ENCODE results near the gene INPP5A.
A peak's percentile ranks its signal among the peaks of the same experiment; 100 is the strongest.

Gene INPP5A

GRCh38 chr10:132542819-132543218, 5.2 kb downstream of the INPP5A start:
- H3K36me3 ChIP-seq (ENCODE audit: control insufficient read depth in 1 of 2, insufficient read depth in 2 of 2, low read length in 2 of 2) = no peaks in the 10 kb centered on the region
- no peaks in the 10 kb centered on the region for H3K9me3 ChIP-seq (ENCODE audit: control insufficient read depth in 1 of 2, low read length in 2 of 2)
- peaks cover 58 to 60% of the 10 kb centered on the region in 2 donors for H3K4me1 ChIP-seq (ENCODE audit: control insufficient read depth in 1 of 2, insufficient read depth in 2 of 2, low read length in 2 of 2)
- H3K4me3 ChIP-seq (ENCODE audit: low read depth in 1 of 2, low read length in 2 of 2) = no peak overlapping the region
- H3K9ac ChIP-seq (ENCODE audit: low read depth in 1 of 2, low read length in 2 of 2) = no peak overlapping the region
- H3K27ac ChIP-seq (ENCODE audit: low read depth, low read length) = no peak overlapping the region
- H3K27me3 ChIP-seq (ENCODE audit: control insufficient read depth in 1 of 2, insufficient read depth in 2 of 2, low read length in 2 of 2) = no peaks in the 10 kb centered on the region

GRCh38 chr10:132543916-132544743, 6.5 kb downstream of the INPP5A start:
- Histone ChIP-seq H3K27me3 (ENCODE audit: control insufficient read depth in 1 of 2, insufficient read depth in 2 of 2, low read length in 2 of 2) (no peaks in the 10 kb centered on the region), H3K4me1 (ENCODE audit: control insufficient read depth in 1 of 2, insufficient read depth in 2 of 2, low read length in 2 of 2) (peaks cover 49 to 53% of the 10 kb centered on the region in 2 donors), H3K27ac (ENCODE audit: low read depth, low read length) (no peak overlapping the region), H3K9ac (ENCODE audit: low read depth in 1 of 2, low read length in 2 of 2) (peak overlapping the region; percentile 19 to 38), H3K9me3 (ENCODE audit: control insufficient read depth in 1 of 2, low read length in 2 of 2) (no peaks in the 10 kb centered on the region), H3K36me3 (ENCODE audit: control insufficient read depth in 1 of 2, insufficient read depth in 2 of 2, low read length in 2 of 2) (no peaks in the 10 kb centered on the region), H3K4me3 (ENCODE audit: low read depth in 1 of 2, low read length in 2 of 2) (peak overlapping the region; percentile 54)

- H3K4me3 ChIP-seq (ENCODE audit: low read depth in 1 of 2, low read length in 2 of 2) = peak overlapping the region; percentile 54
- no peaks in the 10 kb centered on the region for H3K36me3 ChIP-seq (ENCODE audit: control insufficient read depth in 1 of 2, insufficient read depth in 2 of 2, low read length in 2 of 2)
- no peaks in the 10 kb centered on the region for H3K27me3 ChIP-seq (ENCODE audit: control insufficient read depth in 1 of 2, insufficient read depth in 2 of 2, low read length in 2 of 2)
- H3K4me1 ChIP-seq (ENCODE audit: control insufficient read depth in 1 of 2, insufficient read depth in 2 of 2, low read length in 2 of 2) = peaks cover 40 to 49% of the 10 kb centered on the region in 2 donors
- H3K27ac ChIP-seq (ENCODE audit: low read depth, low read length) = no peak overlapping the region
- no peaks in the 10 kb centered on the region for H3K9me3 ChIP-seq (ENCODE audit: control insufficient read depth in 1 of 2, low read length in 2 of 2)
- peak overlapping the region; percentile 19 to 38 for H3K9ac ChIP-seq (ENCODE audit: low read depth in 1 of 2, low read length in 2 of 2)
Observed at GRCh38 chr10:132544744-132545658, 7.4 kb downstream of the INPP5A start.

GRCh38 chr10:132545659-132546367, 8.2 kb downstream of the INPP5A start:
- Histone ChIP-seq H3K9ac (ENCODE audit: low read depth in 1 of 2, low read length in 2 of 2) (no peak overlapping the region), H3K27ac (ENCODE audit: low read depth, low read length) (no peak overlapping the region), H3K36me3 (ENCODE audit: control insufficient read depth in 1 of 2, insufficient read depth in 2 of 2, low read length in 2 of 2) (no peaks in the 10 kb centered on the region), H3K4me1 (ENCODE audit: control insufficient read depth in 1 of 2, insufficient read depth in 2 of 2, low read length in 2 of 2) (peaks cover 32 to 45% of the 10 kb centered on the region in 2 donors), H3K4me3 (ENCODE audit: low read depth in 1 of 2, low read length in 2 of 2) (no peak overlapping the region), H3K9me3 (ENCODE audit: control insufficient read depth in 1 of 2, low read length in 2 of 2) (no peaks in the 10 kb centered on the region), H3K27me3 (ENCODE audit: control insufficient read depth in 1 of 2, insufficient read depth in 2 of 2, low read length in 2 of 2) (no peaks in the 10 kb centered on the region)

GRCh38 chr10:132546567-132547420, 9.2 kb downstream of the INPP5A start:
- peaks cover 26 to 46% of the 10 kb centered on the region in 2 donors for H3K4me1 ChIP-seq (ENCODE audit: control insufficient read depth in 1 of 2, insufficient read depth in 2 of 2, low read length in 2 of 2)
- H3K9ac ChIP-seq (ENCODE audit: low read depth in 1 of 2, low read length in 2 of 2) = no peak overlapping the region
- no peaks in the 10 kb centered on the region for H3K9me3 ChIP-seq (ENCODE audit: control insufficient read depth in 1 of 2, low read length in 2 of 2)
- H3K36me3 ChIP-seq (ENCODE audit: control insufficient read depth in 1 of 2, insufficient read depth in 2 of 2, low read length in 2 of 2) = no peaks in the 10 kb centered on the region
- peak overlapping the region in 1 of 2 donors; percentile 8 for H3K4me3 ChIP-seq (ENCODE audit: low read depth in 1 of 2, low read length in 2 of 2)
- no peaks in the 10 kb centered on the region for H3K27me3 ChIP-seq (ENCODE audit: control insufficient read depth in 1 of 2, insufficient read depth in 2 of 2, low read length in 2 of 2)
- H3K27ac ChIP-seq (ENCODE audit: low read depth, low read length) = no peak overlapping the region

- Histone ChIP-seq H3K4me1 (ENCODE audit: control insufficient read depth in 1 of 2, insufficient read depth in 2 of 2, low read length in 2 of 2) (peaks cover 26 to 46% of the 10 kb centered on the region in 2 donors), H3K36me3 (ENCODE audit: control insufficient read depth in 1 of 2, insufficient read depth in 2 of 2, low read length in 2 of 2) (no peaks in the 10 kb centered on the region)
Observed at GRCh38 chr10:132547421-132547861, 9.9 kb downstream of the INPP5A start.

GRCh38 chr10:132548106-132548823, 10.7 kb downstream of the INPP5A start:
- no peaks in the 10 kb centered on the region for H3K36me3 ChIP-seq (ENCODE audit: control insufficient read depth in 1 of 2, insufficient read depth in 2 of 2, low read length in 2 of 2)
- H3K4me1 ChIP-seq (ENCODE audit: control insufficient read depth in 1 of 2, insufficient read depth in 2 of 2, low read length in 2 of 2) = peaks cover 26 to 46% of the 10 kb centered on the region in 2 donors
- H3K27ac ChIP-seq (ENCODE audit: low read depth, low read length) = no peak overlapping the region
- H3K9me3 ChIP-seq (ENCODE audit: control insufficient read depth in 1 of 2, low read length in 2 of 2) = no peaks in the 10 kb centered on the region
- no peak overlapping the region for H3K9ac ChIP-seq (ENCODE audit: low read depth in 1 of 2, low read length in 2 of 2)
- H3K4me3 ChIP-seq (ENCODE audit: low read depth in 1 of 2, low read length in 2 of 2) = no peak overlapping the region
- H3K27me3 ChIP-seq (ENCODE audit: control insufficient read depth in 1 of 2, insufficient read depth in 2 of 2, low read length in 2 of 2) = no peaks in the 10 kb centered on the region

More at GRCh38 chr10:132547421-132547861, 9.9 kb downstream of the INPP5A start:
- no peak overlapping the region for H3K4me3 ChIP-seq (ENCODE audit: low read depth in 1 of 2, low read length in 2 of 2)
- H3K27me3 ChIP-seq (ENCODE audit: control insufficient read depth in 1 of 2, insufficient read depth in 2 of 2, low read length in 2 of 2) = no peaks in the 10 kb centered on the region
- H3K9ac ChIP-seq (ENCODE audit: low read depth in 1 of 2, low read length in 2 of 2) = no peak overlapping the region
- no peaks in the 10 kb centered on the region for H3K9me3 ChIP-seq (ENCODE audit: control insufficient read depth in 1 of 2, low read length in 2 of 2)
- H3K27ac ChIP-seq (ENCODE audit: low read depth, low read length) = no peak overlapping the region

- Histone ChIP-seq H3K4me1 (ENCODE audit: control insufficient read depth in 1 of 2, insufficient read depth in 2 of 2, low read length in 2 of 2) (peaks cover 26 to 46% of the 10 kb centered on the region in 2 donors), H3K27ac (ENCODE audit: low read depth, low read length) (no peak overlapping the region), H3K27me3 (ENCODE audit: control insufficient read depth in 1 of 2, insufficient read depth in 2 of 2, low read length in 2 of 2) (no peaks in the 10 kb centered on the region), H3K9me3 (ENCODE audit: control insufficient read depth in 1 of 2, low read length in 2 of 2) (no peaks in the 10 kb centered on the region), H3K9ac (ENCODE audit: low read depth in 1 of 2, low read length in 2 of 2) (no peak overlapping the region), H3K4me3 (ENCODE audit: low read depth in 1 of 2, low read length in 2 of 2) (no peak overlapping the region), H3K36me3 (ENCODE audit: control insufficient read depth in 1 of 2, insufficient read depth in 2 of 2, low read length in 2 of 2) (no peaks in the 10 kb centered on the region)
Observed at GRCh38 chr10:132548869-132549268, 11.3 kb downstream of the INPP5A start.

- no peak overlapping the region for H3K9ac ChIP-seq (ENCODE audit: low read depth in 1 of 2, low read length in 2 of 2)
- no peaks in the 10 kb centered on the region for H3K9me3 ChIP-seq (ENCODE audit: control insufficient read depth in 1 of 2, low read length in 2 of 2)
- peaks cover 22 to 41% of the 10 kb centered on the region in 2 donors for H3K4me1 ChIP-seq (ENCODE audit: control insufficient read depth in 1 of 2, insufficient read depth in 2 of 2, low read length in 2 of 2)
- H3K36me3 ChIP-seq (ENCODE audit: control insufficient read depth in 1 of 2, insufficient read depth in 2 of 2, low read length in 2 of 2) = no peaks in the 10 kb centered on the region
- H3K27me3 ChIP-seq (ENCODE audit: control insufficient read depth in 1 of 2, insufficient read depth in 2 of 2, low read length in 2 of 2) = no peaks in the 10 kb centered on the region
- H3K4me3 ChIP-seq (ENCODE audit: low read depth in 1 of 2, low read length in 2 of 2) = no peak overlapping the region
- H3K27ac ChIP-seq (ENCODE audit: low read depth, low read length) = no peak overlapping the region
Observed at GRCh38 chr10:132549371-132549770, 11.8 kb downstream of the INPP5A start.

All from duodenal mucosa (tissue), 2 donors.